Measurements from ENCODE around the gene HPSE2. TPM values are rescaled to one million over a fixed set of nuclear protein-coding genes. Genes with fewer than 3 reads are reported as not detected.

Gene HPSE2
- total and polyA plus RNA-seq, 2 of the 8 experiments (the other 6 are each of a cell fraction or from before 2014, with no cell fraction given) = 0.41 to 0.58 TPM

GRCh38 chr10:99161165-99161564 is 74.5 kb downstream of the HPSE2 start:
- H2BK15ac ChIP-seq (ENCODE audit: low read length) = no peak overlapping the region
- no peak overlapping the region for H3K9ac ChIP-seq (replicated peaks in 1 of 4; ENCODE audit: extremely low read depth in 1 of 4, low read depth in 3 of 4, low read length in 3 of 4)
- FAIRE-seq (no peak), DNase-seq (ENCODE audit: low read depth in 1 of 2, low spot score in 2 of 2) (no peak)
- H2AK5ac ChIP-seq (ENCODE audit: low read depth, low read length) = no peak overlapping the region
- no peak for TF ChIP-seq ATF2 (IDR thresholded peaks at IDR 0.05; ENCODE audit: low read length)
- TF ChIP-seq JUND (IDR thresholded peaks at IDR 0.05; ENCODE audit: low read length) = no peak
- TF ChIP-seq, protein P1, sequence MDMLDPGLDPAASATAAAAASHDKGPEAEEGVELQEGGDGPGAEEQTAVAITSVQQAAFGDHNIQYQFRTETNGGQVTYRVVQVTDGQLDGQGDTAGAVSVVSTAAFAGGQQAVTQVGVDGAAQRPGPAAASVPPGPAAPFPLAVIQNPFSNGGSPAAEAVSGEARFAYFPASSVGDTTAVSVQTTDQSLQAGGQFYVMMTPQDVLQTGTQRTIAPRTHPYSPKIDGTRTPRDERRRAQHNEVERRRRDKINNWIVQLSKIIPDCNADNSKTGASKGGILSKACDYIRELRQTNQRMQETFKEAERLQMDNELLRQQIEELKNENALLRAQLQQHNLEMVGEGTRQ (IDR thresholded peaks at IDR 0.05; ENCODE audit: low read length) = no peak
- no peak for TF ChIP-seq KDM5A (IDR thresholded peaks at IDR 0.05; ENCODE audit: low read length)
- TF ChIP-seq POLR2AphosphoS5 (IDR thresholded peaks at IDR 0.05; ENCODE audit: low read depth, low read length) = no peak
- no peak for TF ChIP-seq NRF1 (IDR thresholded peaks at IDR 0.05; ENCODE audit: low read depth, low read length)
- TF ChIP-seq ZNF274 (IDR thresholded peaks at IDR 0.05; ENCODE audit: borderline replicate concordance, extremely low read depth, low read length) = no peak
- TF ChIP-seq, protein P2, sequence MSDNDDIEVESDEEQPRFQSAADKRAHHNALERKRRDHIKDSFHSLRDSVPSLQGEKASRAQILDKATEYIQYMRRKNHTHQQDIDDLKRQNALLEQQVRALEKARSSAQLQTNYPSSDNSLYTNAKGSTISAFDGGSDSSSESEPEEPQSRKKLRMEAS (IDR thresholded peaks at IDR 0.05) = no peak
- no peak for TF ChIP-seq SUZ12 (IDR thresholded peaks at IDR 0.05; ENCODE audit: low read length)
- H3K56ac ChIP-seq (replicated peaks; ENCODE audit: insufficient read length, low read depth, low read length) = no peak overlapping the region
- no peak overlapping the region for H2BK5ac ChIP-seq (ENCODE audit: low read depth, low read length)
- no peaks in the 10 kb centered on the region for H3K4me1 ChIP-seq (replicated peaks in 1 of 4; ENCODE audit: control insufficient read depth in 3 of 4, insufficient read depth in 4 of 4, low read length in 3 of 4)
- no peaks in the 10 kb centered on the region; a peak in 1 of 7 replicates for H3K27me3 ChIP-seq (replicated peaks in 1 of 4; ENCODE audit: control insufficient read depth in 3 of 4, extremely low read depth in 1 of 4, insufficient read depth in 3 of 4, low read length in 3 of 4)
- H4K8ac ChIP-seq (ENCODE audit: extremely low read depth, insufficient read depth, low read length) = no peak overlapping the region
- no peak overlapping the region for H2BK20ac ChIP-seq (ENCODE audit: low read length)
- no peak overlapping the region for H2AFZ ChIP-seq (ENCODE audit: low read length)
- no peak overlapping the region for H4K5ac ChIP-seq (ENCODE audit: insufficient read length, low read depth, low read length)
- no peak overlapping the region for H3K4ac ChIP-seq (replicated peaks; ENCODE audit: insufficient read length, low read depth, low read length)
- no peak overlapping the region for H3K4me3 ChIP-seq (ENCODE audit: extremely low read depth in 1 of 4, insufficient read depth in 2 of 4, low read depth in 3 of 4, low read length in 4 of 4)
- no peaks in the 10 kb centered on the region for H3K23me2 ChIP-seq (ENCODE audit: low read depth, low read length)
- no peak overlapping the region for H2BK12ac ChIP-seq (ENCODE audit: low read depth, low read length)
- no peak overlapping the region for H3K14ac ChIP-seq (ENCODE audit: insufficient read length)
- no peaks in the 10 kb centered on the region for H3K36me3 ChIP-seq (ENCODE audit: control insufficient read depth in 2 of 4, insufficient read depth in 4 of 4, low read length in 3 of 4)
- H3K23ac ChIP-seq (ENCODE audit: insufficient read length) = no peak overlapping the region
- 98% methylated on average over 4 of the region's 4 CpGs; no CpG with 5 or more reads in 1 of the 2 experiments for WGBS, 2 experiments (ENCODE audit: extremely low coverage in 1 of 2, insufficient coverage in 1 of 2, insufficient read length in 1 of 2, insufficient replicate concordance in 2 of 2, low coverage in 1 of 2, low lambda C conversion rate in 2 of 2, missing lambda C conversion rate in 1 of 2)
- no peak overlapping the region for H3K18ac ChIP-seq (ENCODE audit: extremely low read depth, low read length)
- ChIA-PET POLR2A (ENCODE audit: partially characterized antibody) (no interaction called here), CTCF (ENCODE audit: partially characterized antibody) (interaction anchor here (0.6 kb wide), 1 partner anchor 50 kb away, joined by 3 read pairs; no protein-coding TSS in a partner anchor)
- H2BK120ac ChIP-seq (replicated peaks; ENCODE audit: low read depth, low read length) = no peak overlapping the region
- no peak overlapping the region for H3K27ac ChIP-seq (ENCODE audit: low read depth, low read length)
- H3K4me2 ChIP-seq (ENCODE audit: insufficient read depth in 1 of 2, low read depth in 2 of 2, low read length in 2 of 2) = no peak overlapping the region
- H4K20me1 ChIP-seq (replicated peaks in 1 of 2; ENCODE audit: control insufficient read depth in 1 of 2, insufficient read depth in 2 of 2, low read length in 2 of 2) = no peaks in the 10 kb centered on the region
- H3K79me1 ChIP-seq (ENCODE audit: low read depth, low read length) = no peaks in the 10 kb centered on the region
- no peaks in the 10 kb centered on the region for H3K9me3 ChIP-seq (ENCODE audit: insufficient read depth in 2 of 2, low read depth in 1 of 2, low read length in 1 of 2)
- H4K91ac ChIP-seq (replicated peaks; ENCODE audit: insufficient read length, low read length) = no peak overlapping the region
- no peaks in the 10 kb centered on the region for H3K79me2 ChIP-seq (ENCODE audit: control insufficient read depth in 1 of 2, insufficient read depth in 2 of 2, low read length in 2 of 2)

Data from H1 (cell line).